ENCODE measurements around the gene DLX4.
A peak's percentile ranks its signal among the peaks of the same experiment; 100 is the strongest.

DLX4 gene, protein sequence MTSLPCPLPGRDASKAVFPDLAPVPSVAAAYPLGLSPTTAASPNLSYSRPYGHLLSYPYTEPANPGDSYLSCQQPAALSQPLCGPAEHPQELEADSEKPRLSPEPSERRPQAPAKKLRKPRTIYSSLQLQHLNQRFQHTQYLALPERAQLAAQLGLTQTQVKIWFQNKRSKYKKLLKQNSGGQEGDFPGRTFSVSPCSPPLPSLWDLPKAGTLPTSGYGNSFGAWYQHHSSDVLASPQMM

GRCh38 chr17:49969134-49969759 lies at the start of gene DLX4:
TSS of gene DLX4 (plus strand) at chr17:49969190. CDS start at chr17:49969469, 279 bp downstream.
- no peak for DNase-seq

GRCh38 chr17:49920030-49920769 lies 48.8 kb upstream of the DLX4 start:
- no peak for DNase-seq

GRCh38 chr17:49922095-49922494 lies 46.9 kb upstream of the DLX4 start:
- DNase-seq = no peak

- no peak for DNase-seq
These were observed 44.9 kb upstream of the DLX4 start for GRCh38 chr17:49924116-49924515.

GRCh38 chr17:49924589-49924988 lies 44.4 kb upstream of the DLX4 start:
- DNase-seq = no peak

DNA sequence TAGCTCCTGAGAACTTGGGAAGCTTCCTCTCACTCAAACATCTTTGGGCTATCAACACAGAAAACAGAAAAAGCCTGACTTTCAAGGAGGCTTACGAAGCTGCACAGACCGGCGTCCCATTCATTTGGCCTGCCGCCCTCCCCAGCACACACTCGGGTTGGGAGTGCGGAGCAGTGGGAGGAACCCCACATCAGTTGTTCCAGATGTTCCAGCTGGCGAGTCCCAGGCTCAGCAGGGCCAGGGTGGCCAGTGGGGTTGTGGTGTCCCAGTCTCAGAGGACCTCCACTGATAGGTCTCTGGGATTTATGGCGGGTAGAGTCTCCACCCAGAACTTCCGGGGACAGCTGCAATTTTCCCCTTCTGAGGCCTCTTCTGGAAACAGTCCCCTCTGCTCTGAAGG lies 43.1 kb upstream of the DLX4 start:
- DNase-seq = no peak

GRCh38 chr17:49926886-49927285 lies 42.1 kb upstream of the DLX4 start:
- peak; percentile 63 for DNase-seq

- no peak for DNase-seq
These were observed 40.7 kb upstream of the DLX4 start for GRCh38 chr17:49928126-49928800.

- no peak for DNase-seq
These were observed 40.0 kb upstream of the DLX4 start for GRCh38 chr17:49928837-49929475.

- no peak for DNase-seq
These were observed 38.1 kb upstream of the DLX4 start for GRCh38 chr17:49930880-49931279.

DNA sequence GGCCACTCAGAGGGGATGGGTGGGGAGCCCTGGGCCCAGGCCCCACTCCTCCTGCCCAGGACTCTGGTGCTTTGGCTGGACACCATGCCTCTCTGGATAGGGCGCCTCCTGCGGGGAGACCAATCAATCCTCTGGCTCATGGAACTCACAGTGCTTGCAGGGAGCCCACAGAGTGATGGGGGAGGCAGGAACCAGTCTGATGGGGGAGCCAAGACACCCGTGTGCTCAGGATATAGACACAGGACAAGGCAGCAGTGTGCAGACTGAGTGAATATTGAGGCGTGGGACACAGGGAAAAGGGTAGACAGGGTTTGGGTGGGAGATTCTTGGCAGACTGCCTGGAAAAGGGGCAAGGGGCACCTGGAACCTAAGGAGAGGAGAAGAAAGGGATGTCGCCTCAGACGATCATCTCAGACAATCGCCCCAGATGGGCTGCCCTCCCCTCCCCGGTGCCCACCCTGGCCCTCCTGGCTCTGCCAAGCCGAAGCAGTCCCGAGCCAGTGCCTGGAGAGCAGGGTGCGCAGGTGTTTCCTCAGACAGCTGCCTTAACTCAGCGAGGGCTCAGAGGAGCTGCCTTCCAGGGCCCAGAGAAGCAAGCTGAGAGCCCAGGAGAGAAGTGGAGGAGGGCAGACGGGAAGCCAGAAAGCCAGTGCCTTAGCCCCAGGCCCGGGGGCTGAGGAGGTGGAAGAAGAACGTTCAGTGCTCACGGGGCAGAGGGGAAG lies 37.4 kb upstream of the DLX4 start:
- no peak for DNase-seq

- DNase-seq = no peak
These were observed 36.8 kb upstream of the DLX4 start for GRCh38 chr17:49932138-49932723.

GRCh38 chr17:49932901-49933300 lies 36.1 kb upstream of the DLX4 start:
- DNase-seq = no peak

GRCh38 chr17:49935526-49936210 lies 33.3 kb upstream of the DLX4 start:
- no peak for DNase-seq

DNA sequence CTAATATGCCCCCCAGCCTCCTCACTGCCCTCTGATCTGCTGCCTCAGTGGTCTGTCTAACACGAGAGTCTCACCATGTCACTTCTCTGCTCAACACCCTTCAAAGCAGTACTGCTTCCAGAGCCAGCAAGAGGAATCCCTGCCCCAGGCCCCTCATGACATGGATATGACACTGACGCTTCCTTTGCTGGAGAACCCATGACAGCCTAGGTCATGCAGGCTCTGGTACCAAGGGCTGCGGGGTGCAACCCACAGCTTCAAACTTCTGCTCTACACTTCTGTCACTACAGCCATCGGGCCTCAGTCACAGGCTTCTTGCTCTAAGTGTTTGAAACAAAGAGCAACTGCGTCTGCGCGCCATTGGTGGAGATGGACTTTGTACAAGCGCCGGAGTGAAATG lies 32.6 kb upstream of the DLX4 start:
- DNase-seq = no peak

- DNase-seq = no peak
These were observed 29.7 kb upstream of the DLX4 start for GRCh38 chr17:49939318-49939717.

- no peak for DNase-seq
These were observed 27.6 kb upstream of the DLX4 start for GRCh38 chr17:49941427-49941826.

GRCh38 chr17:49942947-49943346 lies 26.0 kb upstream of the DLX4 start:
- no peak for DNase-seq

- DNase-seq = no peak
These were observed 24.6 kb upstream of the DLX4 start for GRCh38 chr17:49944273-49944870.

GRCh38 chr17:49946208-49946607 lies 22.8 kb upstream of the DLX4 start:
- DNase-seq = no peak
